GM12874 (cell line): Measurements from ENCODE around the gene AFMID.

Source experiments
- CTCF ChIP-seq: IDR thresholded peaks from 2 replicates; pipeline ENCODE4 v1.5.1; 2011; ENCODE audit warnings: low read depth, mild to moderate bottlenecking, control low read depth, low read length, moderate library complexity; ENCODE audit not compliant: insufficient read depth

Gene AFMID

DNA sequence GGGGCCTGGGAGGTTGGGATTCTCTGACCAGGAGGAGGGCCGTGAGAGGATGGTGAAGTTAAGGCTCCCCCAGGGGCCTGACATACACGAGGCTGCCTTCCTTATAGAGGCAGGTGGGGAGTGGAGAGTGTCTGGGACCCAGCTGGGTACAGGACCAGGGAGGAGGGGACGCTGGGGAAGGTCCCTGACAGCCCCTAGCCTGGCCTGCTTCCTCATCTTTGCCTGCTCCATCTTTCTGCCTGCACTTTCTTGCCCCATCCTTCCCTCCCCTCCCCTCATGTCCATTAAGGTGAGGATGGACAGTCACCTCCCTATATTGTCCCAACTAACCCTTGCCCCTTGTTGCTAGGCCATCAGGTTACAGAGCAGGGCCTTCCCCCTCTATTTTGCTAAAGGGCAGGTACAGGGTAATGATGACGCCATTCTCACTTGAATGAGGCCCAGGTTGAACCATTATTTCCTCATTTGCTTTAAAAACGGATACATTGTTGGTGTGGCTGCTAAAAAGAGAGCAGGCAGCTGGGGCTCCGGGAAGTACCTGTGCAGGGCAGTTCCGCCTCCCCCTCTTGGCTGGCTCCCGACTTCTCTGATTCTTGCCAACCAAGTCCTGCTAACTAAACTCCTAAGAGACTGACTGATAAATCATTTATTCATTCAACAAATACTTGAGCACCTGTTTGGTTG is 39.7 kb upstream of the AFMID start:
- TF ChIP-seq CTCF: no peak

- TF ChIP-seq CTCF: no peak
These were observed 38.7 kb upstream of the AFMID start for GRCh38 chr17:78148286-78149016.

- TF ChIP-seq CTCF: no peak
These were observed 35.6 kb upstream of the AFMID start for GRCh38 chr17:78151514-78152008.

- no peak for TF ChIP-seq CTCF
These were observed 32.0 kb upstream of the AFMID start for GRCh38 chr17:78154903-78155811.

DNA sequence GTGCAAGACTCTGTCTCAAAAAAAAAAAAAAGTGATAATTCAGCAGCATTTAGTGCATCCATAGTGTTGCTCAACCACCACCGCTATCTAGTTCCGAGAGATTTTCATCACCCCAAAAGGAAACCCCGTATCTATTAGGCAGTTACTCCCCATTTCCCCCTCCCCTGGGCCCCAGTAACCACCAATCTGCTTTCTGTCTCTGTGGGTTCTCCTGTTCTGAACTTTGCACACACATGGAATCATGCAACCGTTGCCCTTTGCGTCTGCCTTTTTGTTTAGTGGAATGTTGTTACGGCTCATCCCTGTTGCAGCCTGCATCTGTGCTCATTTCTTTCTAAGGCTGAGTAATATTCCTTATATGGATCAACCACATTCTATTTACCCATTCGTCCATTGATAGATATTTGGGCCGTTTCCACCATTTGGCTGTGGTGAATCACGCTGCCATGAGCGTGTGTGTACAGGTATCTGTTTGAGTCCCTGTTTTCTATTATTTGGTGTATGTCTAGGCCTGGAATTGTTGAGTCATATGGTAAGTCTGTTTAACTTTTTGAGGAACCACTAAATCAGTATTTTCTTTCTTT is 27.5 kb upstream of the AFMID start:
- TF ChIP-seq CTCF: no peak

DNA sequence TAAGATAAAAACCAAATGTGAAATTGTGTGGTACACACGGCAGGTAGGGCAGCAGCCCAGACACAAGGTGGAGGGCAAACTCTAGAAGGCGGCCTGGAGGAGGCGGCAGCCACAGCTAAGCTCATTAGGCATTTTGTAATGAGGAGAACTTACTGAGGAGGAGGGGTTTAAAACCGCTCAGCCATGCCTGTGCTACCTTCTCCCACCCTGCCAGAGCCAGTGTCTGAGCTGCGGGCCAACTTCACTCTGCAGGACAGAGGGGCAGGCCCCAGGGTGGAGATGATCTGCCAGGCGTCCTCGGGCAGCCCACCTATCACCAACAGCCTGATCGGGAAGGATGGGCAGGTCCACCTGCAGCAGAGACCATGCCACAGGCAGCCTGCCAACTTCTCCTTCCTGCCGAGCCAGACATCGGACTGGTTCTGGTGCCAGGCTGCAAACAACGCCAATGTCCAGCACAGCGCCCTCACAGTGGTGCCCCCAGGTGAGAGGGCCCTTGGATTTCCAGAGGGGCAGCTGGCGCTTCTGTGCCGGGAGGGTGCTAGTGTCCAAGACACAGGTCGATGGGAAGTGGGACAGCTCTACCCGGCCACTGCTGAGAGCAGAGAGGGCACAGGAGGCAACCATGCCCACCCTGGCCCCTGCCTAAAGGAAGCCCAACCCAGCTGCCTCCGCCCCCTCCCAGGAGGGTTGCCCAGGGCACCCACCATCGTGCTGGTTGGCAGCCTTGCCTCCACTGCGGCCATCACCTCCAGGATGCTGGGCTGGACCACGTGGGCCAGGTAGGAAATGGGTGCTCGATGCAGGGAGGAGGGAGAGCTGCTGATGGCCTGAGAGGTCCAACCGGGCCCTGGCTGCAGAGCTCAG is 23.0 kb upstream of the AFMID start:
- no peak for TF ChIP-seq CTCF
